ENCODE data around the gene GK.
"Not testable (repeated sequence)": the region's sequence is repeated elsewhere in the genome, so short reads cannot be mapped to it uniquely, and the experiment has no call there.

The GK gene

DNA sequence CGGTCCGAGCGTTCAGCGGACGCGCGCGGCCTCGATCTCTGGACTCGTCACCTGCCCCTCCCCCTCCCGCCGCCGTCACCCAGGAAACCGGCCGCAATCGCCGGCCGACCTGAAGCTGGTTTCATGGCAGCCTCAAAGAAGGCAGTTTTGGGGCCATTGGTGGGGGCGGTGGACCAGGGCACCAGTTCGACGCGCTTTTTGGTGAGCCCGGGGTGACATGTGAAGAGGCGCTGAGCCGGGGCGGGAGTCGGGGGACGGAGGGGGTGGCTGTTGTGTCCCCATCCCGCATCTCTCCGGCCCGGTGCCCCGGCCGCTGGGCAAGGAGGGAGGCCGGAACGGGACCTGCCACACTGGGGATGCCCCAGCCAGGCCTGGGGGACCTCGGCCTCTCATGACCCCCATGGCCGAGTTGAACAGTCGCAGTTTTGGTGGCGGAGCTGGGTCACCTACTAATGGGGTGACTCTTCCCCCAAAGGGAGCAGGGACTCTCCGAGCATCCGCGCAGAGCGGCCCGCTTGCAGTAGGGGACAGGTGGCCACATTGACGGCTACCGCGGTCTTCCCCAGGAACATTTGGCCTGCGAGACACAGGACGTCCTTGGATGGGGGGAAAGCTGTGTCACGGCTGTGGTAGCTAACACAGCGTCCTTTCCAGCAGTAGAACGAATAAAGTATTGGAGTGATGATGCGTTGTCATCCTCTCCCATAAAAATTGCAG lies at the start of gene GK:
TSS of gene GK (plus strand) at position 9 of the 717 bp plus-strand sequence. CDS start at position 124, 115 bp downstream.
- DNase-seq (ENCODE audit: low spot score): peak; percentile 4
- FAIRE-seq: no peak

DNA sequence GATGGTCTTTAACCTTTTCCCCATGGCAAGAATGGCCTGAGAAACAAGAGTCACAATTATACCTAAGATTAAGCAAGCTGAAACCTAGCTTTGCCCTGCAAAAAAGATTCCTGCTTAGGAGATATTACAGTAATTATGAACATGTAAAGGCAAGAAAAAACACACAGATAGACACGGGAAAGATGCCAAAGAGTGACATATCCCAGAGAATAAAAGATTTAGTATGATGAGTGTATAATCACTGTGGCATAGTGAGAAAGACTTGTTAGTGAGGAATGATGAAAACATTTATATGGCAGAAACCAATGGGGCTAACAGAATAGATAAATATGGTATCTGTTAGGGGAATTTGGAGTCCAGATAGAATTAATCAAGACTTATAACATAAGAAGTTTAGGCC lies 46.1 kb upstream of the GK start:
- DNase-seq (ENCODE audit: low spot score): no peak

DNA sequence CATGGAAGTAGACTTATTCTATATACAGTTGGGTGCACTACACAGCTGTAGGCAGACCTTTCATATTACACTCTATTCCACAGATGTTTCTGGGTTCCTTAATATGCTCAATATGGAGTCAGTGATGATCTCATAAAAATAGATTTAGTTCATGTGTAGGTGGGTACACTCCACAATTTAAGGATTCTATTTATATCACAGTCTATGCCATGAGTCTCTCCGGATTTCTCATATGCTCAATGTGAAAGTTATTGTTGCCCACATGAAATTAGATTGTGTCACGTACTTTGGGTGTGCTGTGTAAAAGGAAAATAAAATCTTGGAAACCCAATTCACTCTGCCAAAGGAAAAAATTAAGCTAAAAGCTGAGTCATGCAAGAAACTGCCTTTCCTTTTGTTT lies 43.2 kb upstream of the GK start:
- DNase-seq (ENCODE audit: low spot score): no peak
- no peak for FAIRE-seq

More for the DNA sequence above, 46.1 kb upstream of the GK start:
- no peak for FAIRE-seq

DNA sequence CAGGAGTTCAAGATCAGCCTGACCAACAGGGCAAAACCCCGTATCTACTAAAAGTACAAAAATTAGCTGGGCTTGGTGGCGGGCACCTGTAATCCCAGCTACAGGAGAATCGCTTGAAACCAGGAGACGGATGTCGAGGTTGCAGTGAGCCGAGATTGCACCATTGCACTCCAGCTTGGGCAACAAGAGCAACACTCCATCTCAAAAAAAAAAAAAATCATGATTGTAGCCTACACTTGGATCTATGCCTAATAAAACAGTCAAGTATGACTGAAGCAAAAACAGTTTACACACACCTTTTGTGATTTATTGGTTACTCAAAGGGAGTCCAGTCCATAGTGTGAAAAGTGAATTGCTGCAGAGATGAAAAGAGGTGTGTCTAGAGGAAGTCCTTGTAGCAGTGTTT lies 41.0 kb upstream of the GK start:
- no peak for FAIRE-seq
- no peak for DNase-seq (ENCODE audit: low spot score)

DNA sequence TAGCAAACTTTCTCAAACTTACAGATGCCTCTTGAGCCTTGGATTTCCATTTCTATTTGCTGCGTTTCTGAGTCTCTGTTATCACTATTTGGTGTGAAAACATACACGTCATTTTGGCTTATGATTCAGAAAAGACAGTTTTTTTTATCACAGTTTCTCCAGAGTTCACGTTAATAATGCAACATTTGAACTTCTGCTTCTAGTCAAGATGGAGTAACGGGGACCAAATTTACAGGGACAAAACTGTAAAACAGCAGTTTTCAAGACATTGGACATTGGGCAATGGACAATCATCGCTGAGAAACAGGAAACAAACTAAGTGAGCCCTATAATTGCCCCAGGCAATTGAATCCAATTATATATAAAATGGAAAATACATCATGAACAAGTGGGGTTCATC lies 39.5 kb upstream of the GK start:
- FAIRE-seq: no peak
- DNase-seq (ENCODE audit: low spot score): no peak

DNA sequence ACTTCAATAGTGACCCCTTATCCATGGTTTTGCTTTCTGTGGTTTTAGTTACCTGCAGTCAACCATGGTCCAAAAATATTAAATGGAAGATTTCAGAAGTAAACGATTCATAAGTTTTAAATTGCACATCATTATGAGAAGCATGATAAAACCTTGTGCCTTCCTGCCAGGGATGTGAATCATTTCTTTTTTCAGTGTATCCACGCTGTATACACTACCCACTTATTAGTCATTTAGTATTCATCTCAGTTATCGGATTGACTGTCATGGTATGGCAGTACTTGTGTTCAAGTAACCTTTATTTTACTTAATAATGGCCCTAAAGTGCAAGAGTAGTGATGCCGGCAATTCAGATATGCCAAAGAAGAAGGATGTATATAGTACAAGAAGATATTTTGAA lies 38.0 kb upstream of the GK start:
- DNase-seq (ENCODE audit: low spot score) (no peak), FAIRE-seq (no peak)

DNA sequence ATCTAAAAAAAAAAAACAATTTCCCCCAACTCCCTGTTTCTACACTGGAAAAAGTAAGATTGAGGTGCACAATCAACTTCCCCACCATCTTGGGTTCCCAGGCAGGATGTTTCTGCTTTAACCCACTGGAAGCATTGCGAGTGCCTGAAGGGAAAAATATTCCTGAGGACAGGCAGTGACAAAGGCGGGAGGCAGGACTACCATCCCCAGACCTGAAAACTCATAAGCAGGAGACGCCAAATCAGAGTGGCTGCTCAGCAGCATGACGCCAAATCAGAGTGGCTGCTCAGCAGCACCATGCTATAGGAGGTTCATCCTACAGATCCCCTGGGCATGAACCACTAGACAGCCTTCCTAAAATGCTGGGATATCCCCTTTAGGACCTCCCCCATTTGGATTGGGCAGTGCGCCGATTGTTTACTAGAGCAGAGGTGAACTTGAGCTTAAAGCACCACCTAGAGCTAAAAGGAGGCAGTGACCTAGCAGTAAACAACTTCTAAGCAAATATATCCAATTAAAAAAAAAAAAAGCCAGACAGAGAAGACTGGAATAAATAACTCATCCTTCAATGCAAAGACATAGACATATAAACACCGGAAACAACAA lies 35.0 kb upstream of the GK start:
- FAIRE-seq: no peak

DNA sequence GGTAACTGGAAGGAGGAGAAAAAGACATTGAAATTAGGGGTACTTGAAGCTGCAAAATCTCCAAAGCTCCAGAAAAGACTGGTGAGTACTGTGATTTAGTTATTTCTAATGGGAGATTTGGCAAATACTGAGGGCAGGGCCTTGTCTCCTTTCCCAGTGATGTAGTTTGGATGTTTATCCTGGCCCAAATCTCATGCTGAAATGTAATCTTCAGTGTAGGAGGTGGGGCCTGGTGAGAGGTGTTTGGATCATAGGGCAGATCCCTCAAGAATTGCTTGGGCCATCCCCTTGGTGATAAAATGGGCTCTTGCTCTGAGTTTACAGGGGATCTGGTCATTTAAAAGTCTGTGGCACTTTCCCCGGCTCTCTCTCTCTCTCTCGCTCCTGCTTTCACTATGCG lies 33.1 kb upstream of the GK start:
- DNase-seq (ENCODE audit: low spot score): no peak
- FAIRE-seq: no peak

More for the DNA sequence above, 35.0 kb upstream of the GK start:
- DNase-seq (ENCODE audit: low spot score): no peak

DNA sequence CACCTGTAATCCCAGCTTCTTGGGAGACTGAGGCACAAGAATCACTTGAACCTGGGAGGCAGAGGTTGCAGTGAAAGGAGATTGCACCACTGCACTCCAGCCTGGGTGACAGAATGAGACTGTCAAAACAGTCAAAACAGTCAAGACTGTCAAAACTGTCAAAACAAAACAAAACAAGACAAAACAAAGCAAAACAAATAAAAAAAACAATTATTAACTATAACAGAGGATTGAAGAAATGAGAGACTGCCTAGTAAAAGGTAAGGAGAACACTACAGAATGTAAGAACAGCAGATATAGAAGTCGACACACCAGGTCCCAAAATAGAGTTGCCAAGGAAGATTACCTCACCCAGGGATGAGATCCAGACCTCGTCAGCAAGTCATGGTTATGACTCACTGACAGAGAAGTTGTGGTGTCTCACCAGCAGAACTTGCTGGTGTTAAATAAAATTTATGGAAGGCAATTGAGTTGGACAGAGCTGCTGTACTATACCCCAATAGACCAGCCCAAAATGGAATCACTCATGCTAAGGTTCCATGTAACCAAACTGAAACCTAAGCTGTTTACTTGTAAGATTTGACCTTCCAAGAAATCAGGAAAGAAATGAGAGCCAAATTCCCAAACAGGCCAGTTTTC lies 32.1 kb upstream of the GK start:
- DNase-seq (ENCODE audit: low spot score): peak; percentile 55
- no peak for FAIRE-seq

DNA sequence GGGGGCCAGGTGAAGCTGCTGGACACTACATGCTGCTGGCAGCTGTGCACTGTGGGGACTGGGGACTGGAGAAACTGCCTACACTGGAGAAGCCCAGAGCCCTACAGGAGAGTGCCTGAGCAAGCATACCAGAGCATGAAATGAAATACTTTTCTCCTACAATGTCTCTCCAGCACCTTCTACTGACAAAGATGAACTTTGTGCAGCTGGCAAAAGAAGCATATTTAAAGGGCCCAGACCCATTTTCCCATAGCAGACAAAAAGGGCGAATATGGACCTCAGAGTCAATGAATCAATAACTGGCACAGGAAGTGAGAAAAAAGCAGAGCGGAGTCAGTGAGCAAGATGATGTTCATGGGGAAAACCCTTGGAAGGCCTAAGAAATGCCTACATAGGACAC lies 30.9 kb upstream of the GK start:
- FAIRE-seq (no peak), DNase-seq (ENCODE audit: low spot score) (no peak)

DNA sequence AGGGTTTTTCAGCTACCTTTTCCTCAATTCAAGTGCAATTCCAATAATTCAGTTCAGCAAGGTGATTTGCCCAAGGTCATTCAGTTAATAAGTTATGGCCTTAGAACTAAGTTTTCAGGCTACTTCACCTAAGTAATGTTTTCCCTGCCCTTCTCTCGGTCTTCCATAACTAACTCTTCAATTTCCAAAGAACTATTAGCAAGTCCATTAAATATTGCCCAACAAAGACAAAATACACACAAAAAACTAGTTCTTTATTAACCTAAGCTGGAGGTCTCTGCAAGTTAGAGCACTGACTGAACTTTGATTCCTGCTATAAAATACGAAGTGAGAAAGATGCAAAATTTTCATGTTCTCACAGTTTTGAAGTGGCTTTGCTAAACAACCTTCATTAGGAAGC lies 26.8 kb upstream of the GK start:
- no peak for DNase-seq (ENCODE audit: low spot score)
- FAIRE-seq: no peak

DNA sequence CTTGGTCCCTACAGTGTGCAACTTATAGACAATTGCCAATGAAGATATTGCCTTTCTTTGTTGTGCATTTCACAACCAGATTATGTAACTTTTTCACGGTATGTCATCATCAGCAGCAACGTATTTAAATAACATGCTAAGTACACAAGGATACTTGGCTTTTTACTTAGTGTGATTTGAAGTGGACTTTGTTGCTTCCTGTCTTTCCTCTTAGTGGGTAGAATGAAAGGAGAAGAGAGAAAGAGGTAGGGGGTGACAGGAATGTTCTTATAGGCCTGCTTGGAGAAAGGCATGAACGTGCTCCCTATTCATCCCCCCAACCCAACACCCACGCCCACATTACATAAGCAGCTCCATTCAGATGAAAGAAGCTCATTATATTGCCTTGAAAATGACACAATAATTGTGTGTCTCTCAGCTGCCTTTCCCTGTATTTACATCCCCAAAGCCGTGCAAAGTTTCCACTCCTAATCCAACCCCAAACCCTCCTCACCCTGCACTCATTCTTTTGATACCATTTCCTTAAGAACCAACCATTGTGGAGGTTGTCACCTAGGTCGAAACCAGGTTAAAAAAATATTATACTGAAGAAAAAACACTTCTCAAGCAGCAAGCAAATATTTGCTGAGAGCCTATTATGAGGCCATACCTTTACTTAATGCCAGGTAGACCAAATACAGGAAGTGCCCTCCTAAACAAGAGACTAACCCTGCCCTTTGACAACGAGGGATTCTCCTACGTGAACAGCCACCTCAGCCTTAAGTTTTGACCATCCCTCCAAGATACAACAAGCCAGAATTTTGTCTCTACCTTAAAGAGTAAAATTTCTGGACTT lies 25.2 kb upstream of the GK start:
- FAIRE-seq (no peak), DNase-seq (ENCODE audit: low spot score) (no peak)

DNA sequence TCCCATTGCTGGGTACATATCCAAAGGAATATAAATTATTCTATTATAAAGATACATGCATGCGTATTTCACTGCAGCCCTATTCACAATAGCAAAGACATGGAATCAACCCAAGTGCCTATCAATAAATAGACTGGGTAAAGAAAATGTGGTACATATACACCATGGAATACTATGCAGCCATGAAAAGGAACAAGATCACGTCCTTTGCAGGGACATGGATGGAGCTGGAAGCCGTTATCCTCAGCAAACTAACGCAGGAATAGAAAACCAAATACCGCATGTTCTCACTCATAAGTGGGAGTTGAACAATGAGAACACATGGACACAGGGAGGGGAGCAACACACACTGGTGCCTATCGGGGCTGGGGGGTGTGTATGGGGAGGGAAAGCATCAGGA lies 19.2 kb upstream of the GK start:
- not testable (repeated sequence) for FAIRE-seq; DNase-seq (ENCODE audit: low spot score)

DNA sequence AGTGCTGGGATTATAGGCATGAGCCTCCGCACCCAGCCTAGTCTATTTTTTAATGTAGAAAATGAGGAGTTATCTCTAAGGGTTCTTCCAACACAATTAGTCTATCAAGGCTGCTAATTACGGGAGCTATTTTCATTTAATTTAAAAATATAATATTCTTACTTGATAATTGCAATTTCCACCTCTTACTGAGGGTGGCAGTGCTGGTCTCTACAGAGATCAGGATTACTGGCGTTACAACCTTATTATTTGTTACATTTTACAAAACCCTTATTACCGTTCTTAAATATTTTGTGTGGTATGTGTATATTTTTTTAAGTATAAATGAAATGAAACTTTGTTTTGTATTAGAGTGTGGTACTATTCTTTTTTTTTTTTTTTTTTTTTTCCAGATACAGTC lies 17.6 kb upstream of the GK start:
- FAIRE-seq (no peak), DNase-seq (ENCODE audit: low spot score) (no peak)

DNA sequence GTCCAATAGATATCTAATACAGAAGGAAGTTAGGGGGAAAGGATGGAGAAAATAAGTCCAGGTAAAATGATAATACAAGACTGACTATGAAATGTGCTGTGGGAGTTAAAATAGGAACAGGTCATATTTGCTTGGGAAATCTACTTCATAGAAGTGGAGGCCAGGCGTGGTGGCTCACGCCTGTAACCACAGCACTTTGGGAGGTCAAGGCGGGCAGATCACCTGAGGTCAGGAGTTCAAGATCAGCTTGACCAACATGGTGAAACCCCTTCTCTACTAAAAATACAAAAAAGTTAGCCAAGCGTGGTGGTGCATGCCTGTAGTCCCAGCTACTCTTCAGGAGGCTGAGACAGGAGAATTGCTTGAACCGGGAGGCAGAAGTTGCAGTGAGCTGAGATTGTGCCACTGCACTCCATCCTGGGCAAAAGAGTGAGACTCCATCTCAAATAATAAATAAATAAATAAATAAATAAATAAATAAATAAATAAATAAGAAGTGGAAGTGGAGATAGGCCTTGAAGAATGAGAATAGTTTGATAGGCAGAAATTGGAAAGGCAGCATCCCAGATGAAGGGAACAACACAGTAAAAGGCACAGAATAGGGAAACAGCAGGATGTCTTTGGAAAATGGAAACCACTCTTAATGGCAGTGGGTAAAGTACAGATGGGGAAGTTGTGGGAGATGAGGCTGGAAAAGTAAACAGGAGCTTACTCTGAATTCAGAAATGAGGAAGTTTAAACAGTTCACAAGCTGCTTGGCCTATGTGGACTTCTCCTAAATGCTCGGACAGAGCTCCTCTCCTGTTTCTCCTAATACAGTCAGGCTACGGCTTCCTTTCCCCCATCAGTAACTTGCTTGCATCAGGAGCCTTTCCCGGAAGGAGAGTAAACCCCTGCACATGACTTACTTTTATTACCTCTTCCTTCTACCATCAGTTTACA lies 15.1 kb upstream of the GK start:
- FAIRE-seq (no peak), DNase-seq (ENCODE audit: low spot score) (no peak)

DNA sequence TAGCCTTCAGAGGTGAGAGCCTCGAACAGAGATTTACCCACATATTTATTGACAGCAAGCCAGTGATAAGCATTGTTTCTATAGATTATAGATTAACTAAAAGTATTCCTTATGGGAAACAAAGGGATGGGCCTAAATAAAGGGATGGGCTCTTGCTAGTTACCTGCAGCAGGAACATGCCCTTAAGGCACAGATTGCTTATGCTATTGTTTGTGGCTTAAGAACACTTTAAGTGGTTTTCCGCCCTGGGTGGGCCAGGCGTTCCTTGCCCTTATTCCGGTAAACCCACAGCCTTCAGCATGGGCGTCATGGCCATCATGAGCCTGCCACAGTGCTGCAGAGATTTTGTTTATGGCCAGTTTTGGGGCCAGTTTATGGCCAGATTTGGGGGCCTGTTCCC lies 13.5 kb upstream of the GK start:
- DNase-seq (ENCODE audit: low spot score); FAIRE-seq: not testable (repeated sequence)

DNA sequence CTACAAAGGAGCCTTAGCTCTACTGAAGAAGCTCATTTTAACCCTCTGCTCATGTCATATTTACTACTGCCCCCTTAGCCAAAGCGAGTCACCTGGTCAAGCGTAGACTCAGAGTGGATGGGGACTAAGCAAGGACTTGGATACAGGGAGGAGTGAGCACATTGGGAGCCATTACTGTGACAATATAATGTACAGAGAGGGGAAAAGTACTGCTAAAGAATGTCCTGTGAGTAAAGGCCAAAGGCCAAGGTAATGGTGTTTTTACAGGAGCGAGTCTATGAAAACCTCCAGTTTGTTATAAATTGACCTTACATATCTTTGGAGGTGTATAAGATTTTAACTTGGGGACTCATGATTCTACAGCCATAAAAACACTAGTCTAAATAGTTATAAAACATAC lies 10.6 kb upstream of the GK start:
- FAIRE-seq (no peak), DNase-seq (ENCODE audit: low spot score) (no peak)

DNA sequence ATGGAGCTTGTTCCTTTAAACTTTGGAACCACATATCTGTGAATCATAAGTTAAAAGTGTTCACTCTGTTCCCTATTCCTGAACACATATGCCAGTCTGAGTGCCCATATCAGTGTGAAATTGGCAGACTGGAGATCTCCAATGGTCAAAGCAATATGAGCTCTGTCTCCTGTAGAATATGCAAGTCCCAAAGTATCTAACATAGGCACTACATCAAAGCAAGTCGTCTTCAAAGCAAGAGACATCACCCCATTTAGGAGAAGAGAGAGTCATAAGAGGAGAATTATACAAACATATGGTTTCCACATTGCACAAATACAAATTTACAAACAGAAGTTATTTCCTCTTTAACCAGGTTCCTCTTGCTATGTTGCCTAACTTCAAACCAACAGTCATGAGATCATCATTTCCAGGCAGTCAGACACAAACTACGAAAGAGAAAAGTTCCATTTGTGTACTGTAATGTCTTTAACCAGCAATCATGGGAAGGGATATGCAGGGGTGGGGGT lies 9.9 kb upstream of the GK start:
- FAIRE-seq: no peak
- DNase-seq (ENCODE audit: low spot score): no peak

DNA sequence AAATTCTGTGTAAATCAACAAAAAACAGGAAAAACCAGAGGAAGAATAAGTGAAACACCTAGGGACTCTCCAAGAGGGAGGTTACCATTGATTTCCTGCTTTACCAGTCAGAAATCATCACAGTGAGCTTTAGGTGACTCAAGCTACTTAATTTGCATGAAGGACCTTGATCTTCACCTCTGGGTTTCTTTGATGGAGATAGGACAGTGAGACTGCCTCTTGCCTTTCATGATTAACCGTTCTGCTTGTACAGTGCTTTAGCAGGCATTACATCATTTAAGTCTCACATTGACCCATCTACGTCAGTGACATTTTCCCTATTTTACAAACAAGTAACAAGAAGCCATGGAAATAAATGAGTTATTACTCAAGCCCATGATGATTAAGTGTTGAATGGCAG lies 3.4 kb upstream of the GK start:
- no peak for DNase-seq (ENCODE audit: low spot score)
- FAIRE-seq: no peak
